PFSK-1 (cell line): ENCODE data around the gene LINC00305.

Experiments
- FOXP2 ChIP-seq: optimal IDR thresholded peaks from 2 replicates; pipeline ENCODE3; 2011; ENCODE audit warnings: borderline replicate concordance, control low read depth, inconsistent platforms; ENCODE audit not compliant: insufficient read depth; ENCODE audit errors: extremely low read length, extremely low read depth
- POLR2AphosphoS5 ChIP-seq: IDR thresholded peaks from 2 replicates; pipeline ENCODE4 v1.6.1; 2012; ENCODE audit warnings: low read depth, mild to moderate bottlenecking, control low read depth, low read length, moderate library complexity
- REST ChIP-seq, 2 experiments: IDR thresholded peaks; 2 replicates each; pipeline versions ENCODE4 v1.6.1 to v1.8.0; 2011 to 2012; ENCODE audit warnings: low read depth in 2 of 2, low read length in 2 of 2, control low read depth in 1 of 2, inconsistent platforms in 1 of 2, mild to moderate bottlenecking in 1 of 2, moderate library complexity in 1 of 2; ENCODE audit not compliant: insufficient read depth in 1 of 2
- SIN3A ChIP-seq: IDR thresholded peaks from 2 replicates; pipeline ENCODE4 v1.6.1; 2012; ENCODE audit warnings: mild to moderate bottlenecking, low read length, moderate library complexity, borderline replicate concordance; ENCODE audit not compliant: insufficient read depth
- TAF1 ChIP-seq: IDR thresholded peaks from 2 replicates; pipeline ENCODE4 v1.6.1; 2012; ENCODE audit warnings: low read length, control low read depth, borderline replicate concordance; ENCODE audit not compliant: insufficient read depth

Gene LINC00305

GRCh38 chr18:64097497-64097896 is 51.4 kb downstream of the LINC00305 start:
- TF ChIP-seq TAF1 (no peak), FOXP2 (no peak), REST (IDR thresholded peaks at IDR 0.05; ENCODE audit: insufficient read depth in 1 of 2, low read depth in 2 of 2, low read length in 2 of 2) (no peak), POLR2AphosphoS5 (no peak), SIN3A (no peak)

GRCh38 chr18:64095056-64095455 is 53.8 kb downstream of the LINC00305 start:
- no peak for TF ChIP-seq POLR2AphosphoS5

- TF ChIP-seq SIN3A (no peak), REST (IDR thresholded peaks at IDR 0.05; ENCODE audit: insufficient read depth in 1 of 2, low read depth in 2 of 2, low read length in 2 of 2) (no peak), TAF1 (no peak), FOXP2 (no peak), POLR2AphosphoS5 (no peak)
Measured at GRCh38 chr18:64094210-64094609, 54.7 kb downstream of the LINC00305 start.

GRCh38 chr18:64091526-64091925 is 57.4 kb downstream of the LINC00305 start:
- no peak for TF ChIP-seq POLR2AphosphoS5

- TF ChIP-seq TAF1 (no peak), SIN3A (no peak), FOXP2 (no peak), POLR2AphosphoS5 (no peak)
Measured at GRCh38 chr18:64090876-64091275, 58.0 kb downstream of the LINC00305 start.

- TF ChIP-seq SIN3A (no peak), POLR2AphosphoS5 (no peak), REST (IDR thresholded peaks at IDR 0.05; ENCODE audit: insufficient read depth in 1 of 2, low read depth in 2 of 2, low read length in 2 of 2) (no peak), FOXP2 (no peak), TAF1 (no peak)
Measured at GRCh38 chr18:64083916-64084315, 65.0 kb downstream of the LINC00305 start.

GRCh38 chr18:64082513-64082912 is 66.4 kb downstream of the LINC00305 start:
- TF ChIP-seq POLR2AphosphoS5: no peak
- no peak for TF ChIP-seq REST (IDR thresholded peaks at IDR 0.05; ENCODE audit: insufficient read depth in 1 of 2, low read depth in 2 of 2, low read length in 2 of 2)
- TF ChIP-seq FOXP2: no peak
- TF ChIP-seq SIN3A: no peak
- no peak for TF ChIP-seq TAF1
